GM23248 (cell line): Measurements from ENCODE around the gene CACNA2D1.

Source experiments
- EZH2 ChIP-seq: fragments of 200-600 bp; sonication (generic); IDR thresholded peaks from 2 replicates; pipeline ENCODE4 v1.6.1; 2018; ENCODE audit warnings: antibody characterized with exemption, mild to moderate bottlenecking; ENCODE audit not compliant: insufficient read depth, poor library complexity, severe bottlenecking
- EZH2phosphoT487 ChIP-seq: fragments of 200-600 bp; sonication (generic); IDR thresholded peaks from 2 replicates; pipeline ENCODE4 v1.6.1; 2018; ENCODE audit warnings: antibody characterized with exemption, moderate library complexity, mild to moderate bottlenecking, low read depth; ENCODE audit not compliant: insufficient read depth

DNA sequence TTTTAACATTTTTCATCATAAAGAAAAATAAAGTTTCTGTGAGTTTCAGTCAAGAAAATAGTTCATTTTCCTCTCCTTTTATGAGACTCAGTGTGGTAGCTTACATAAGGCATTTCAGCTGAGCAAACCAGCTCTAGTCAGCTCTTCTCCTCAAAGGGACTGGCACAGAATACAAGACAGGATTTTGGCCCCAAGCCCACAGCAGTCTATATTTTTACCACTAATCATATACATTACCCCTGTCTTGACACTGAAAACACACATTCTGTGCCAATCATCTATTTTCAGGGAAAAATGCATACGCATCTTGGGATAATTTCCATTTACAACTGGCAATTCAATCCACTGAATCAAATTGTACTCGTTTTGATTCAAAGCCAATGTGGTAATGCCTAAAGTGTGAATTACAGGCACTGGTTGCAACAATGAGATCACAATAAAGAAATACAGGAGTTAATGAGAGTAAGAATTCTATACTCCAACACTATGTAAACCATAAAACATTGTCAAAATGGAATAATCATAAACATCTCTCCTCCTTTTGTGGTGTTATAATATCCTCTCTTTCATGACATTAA, 186.4 kb downstream of the CACNA2D1 start:
- TF ChIP-seq EZH2 (no peak), EZH2phosphoT487 (no peak)
